Activated naive CD8-positive, alpha-beta T cell treated with anti-CD3 and anti-CD28 coated beads for 36 hours (primary cell): ENCODE results near the gene SYT5. TPM values are rescaled to one million over a fixed set of nuclear protein-coding genes. Genes with fewer than 3 reads are reported as not detected.
"Not testable (repeated sequence)": the region's sequence is repeated elsewhere in the genome, so short reads cannot be mapped to it uniquely, and the experiment has no call there.

ENCODE experiments used
- DNase-seq: peaks from one replicate; pipeline ENCODE4 v3.0.0; 2021
- H3K27ac Mint-ChIP-seq: one replicate; pipeline ENCODE4 v1.8.0; 2022; ENCODE audit warnings: mild to moderate bottlenecking, moderate library complexity, mixed read lengths
- H3K27me3 Mint-ChIP-seq: one replicate; pipeline ENCODE4 v1.8.0; 2022; ENCODE audit warnings: mild to moderate bottlenecking, mixed read lengths
- H3K36me3 Mint-ChIP-seq: one replicate; pipeline ENCODE4 v1.8.0; 2021; ENCODE audit warnings: mild to moderate bottlenecking, mixed read lengths
- H3K4me1 Mint-ChIP-seq: one replicate; pipeline ENCODE4 v1.8.0; 2021; ENCODE audit warnings: mixed read lengths
- H3K4me3 Mint-ChIP-seq: one replicate; pipeline ENCODE4 v1.8.0; 2022; ENCODE audit warnings: mild to moderate bottlenecking, moderate library complexity, mixed read lengths
- H3K9me3 Mint-ChIP-seq: one replicate; pipeline ENCODE4 v1.8.0; 2022; ENCODE audit warnings: mixed read lengths
- total RNA-seq, 2 experiments: library from RNA; stranded (reverse); gene quantifications; one replicate each; pipeline ENCODE4 v1.2.3, GENCODE V29; 2021

SYT5 gene
- total RNA-seq, 2 experiments from 2014 or later: not detected

- Mint-ChIP-seq H3K27me3 (peaks cover 37% of the 10 kb centered on the region), H3K4me1 (peaks cover 2% of the 10 kb centered on the region), H3K4me3 (no peak overlapping the region), H3K27ac (no peak overlapping the region), H3K36me3 (no peaks in the 10 kb centered on the region), H3K9me3 (no peaks in the 10 kb centered on the region)
- DNase-seq: no peak
Measured at GRCh38 chr19:55186080-55186479, 6.0 kb upstream of the SYT5 start.

- Mint-ChIP-seq H3K4me3 (no peak overlapping the region), H3K27ac (no peak overlapping the region), H3K27me3 (peaks cover 77% of the 10 kb centered on the region), H3K36me3 (no peaks in the 10 kb centered on the region), H3K4me1 (peaks cover 11% of the 10 kb centered on the region), H3K9me3 (no peaks in the 10 kb centered on the region)
- DNase-seq: no peak
Measured at GRCh38 chr19:55181740-55182139, 1.7 kb upstream of the SYT5 start.

- Mint-ChIP-seq H3K4me1 (peaks cover 13% of the 10 kb centered on the region), H3K36me3 (no peaks in the 10 kb centered on the region), H3K27me3 (peaks cover 90% of the 10 kb centered on the region), H3K27ac (no peak overlapping the region), H3K4me3 (peak overlapping the region; percentile 68), H3K9me3 (peaks cover 2% of the 10 kb centered on the region)
- DNase-seq: peak; percentile 94
Measured at GRCh38 chr19:55178781-55179599, 1.1 kb downstream of the SYT5 start.

- H3K4me3 Mint-ChIP-seq: no peak overlapping the region
- no peaks in the 10 kb centered on the region for H3K36me3 Mint-ChIP-seq
Measured at GRCh38 chr19:55176076-55176475, 4.0 kb downstream of the SYT5 start.

GRCh38 chr19:55175117-55175867 is 4.8 kb downstream of the SYT5 start:
- H3K4me1 Mint-ChIP-seq: peaks cover 12% of the 10 kb centered on the region
- H3K9me3 Mint-ChIP-seq: peaks cover 2% of the 10 kb centered on the region
- no peak overlapping the region for H3K4me3 Mint-ChIP-seq
- DNase-seq: no peak
- peaks cover 96% of the 10 kb centered on the region for H3K27me3 Mint-ChIP-seq
- no peak overlapping the region for H3K27ac Mint-ChIP-seq
- H3K36me3 Mint-ChIP-seq: no peaks in the 10 kb centered on the region

More at GRCh38 chr19:55176076-55176475, 4.0 kb downstream of the SYT5 start:
- Mint-ChIP-seq H3K27ac (no peak overlapping the region), H3K4me1 (peaks cover 15% of the 10 kb centered on the region), H3K27me3 (peaks cover 96% of the 10 kb centered on the region), H3K9me3 (peaks cover 2% of the 10 kb centered on the region)
- DNase-seq: no peak

- DNase-seq: no peak
- Mint-ChIP-seq H3K36me3 (no peaks in the 10 kb centered on the region), H3K4me3 (no peak overlapping the region), H3K9me3 (peaks cover 2% of the 10 kb centered on the region), H3K27ac (no peak overlapping the region), H3K27me3 (peaks cover 95% of the 10 kb centered on the region), H3K4me1 (peaks cover 7% of the 10 kb centered on the region)
Measured at GRCh38 chr19:55174425-55175116, 5.5 kb downstream of the SYT5 start.

- H3K9me3 Mint-ChIP-seq: peaks cover 2% of the 10 kb centered on the region
- peaks cover 98% of the 10 kb centered on the region for H3K27me3 Mint-ChIP-seq
- peaks cover 3% of the 10 kb centered on the region for H3K4me1 Mint-ChIP-seq
- peak overlapping the region; percentile 59 for H3K4me3 Mint-ChIP-seq
- no peak overlapping the region for H3K27ac Mint-ChIP-seq
- DNase-seq: peak; percentile 31
- H3K36me3 Mint-ChIP-seq: no peaks in the 10 kb centered on the region
Measured at GRCh38 chr19:55173714-55174409, 6.2 kb downstream of the SYT5 start.

- peaks cover 98% of the 10 kb centered on the region for H3K27me3 Mint-ChIP-seq
- H3K36me3 Mint-ChIP-seq: no peaks in the 10 kb centered on the region
- peak overlapping the region; percentile 59 for H3K4me3 Mint-ChIP-seq
- DNase-seq: no peak
- H3K4me1 Mint-ChIP-seq: peaks cover 3% of the 10 kb centered on the region
- H3K9me3 Mint-ChIP-seq: peaks cover 2% of the 10 kb centered on the region
- H3K27ac Mint-ChIP-seq: no peak overlapping the region
Measured at GRCh38 chr19:55173186-55173713, 6.8 kb downstream of the SYT5 start.

GRCh38 chr19:55172741-55173140 is 7.3 kb downstream of the SYT5 start:
- Mint-ChIP-seq H3K9me3 (peaks cover 2% of the 10 kb centered on the region), H3K36me3 (no peaks in the 10 kb centered on the region), H3K27ac (no peak overlapping the region), H3K4me3 (peak overlapping the region; percentile 45), H3K4me1 (peaks cover 3% of the 10 kb centered on the region), H3K27me3 (peaks cover 96% of the 10 kb centered on the region)
- DNase-seq: no peak

GRCh38 chr19:55172318-55172717 is 7.8 kb downstream of the SYT5 start:
- not testable (repeated sequence) for DNase-seq, H3K4me1 Mint-ChIP-seq, H3K27ac Mint-ChIP-seq, H3K9me3 Mint-ChIP-seq, H3K36me3 Mint-ChIP-seq
- peak overlapping the region; percentile 45 for H3K4me3 Mint-ChIP-seq
- H3K27me3 Mint-ChIP-seq: peaks cover 96% of the 10 kb centered on the region

GRCh38 chr19:55171440-55171839 is 8.6 kb downstream of the SYT5 start:
- no peak overlapping the region for H3K27ac Mint-ChIP-seq
- H3K27me3 Mint-ChIP-seq: peaks cover 96% of the 10 kb centered on the region
- no peak overlapping the region for H3K4me3 Mint-ChIP-seq
- peaks cover 4% of the 10 kb centered on the region for H3K9me3 Mint-ChIP-seq
- peaks cover 10% of the 10 kb centered on the region for H3K4me1 Mint-ChIP-seq
- DNase-seq: no peak
- no peaks in the 10 kb centered on the region for H3K36me3 Mint-ChIP-seq

GRCh38 chr19:55169136-55169535 is 11.0 kb downstream of the SYT5 start:
- no peaks in the 10 kb centered on the region for H3K36me3 Mint-ChIP-seq
- H3K4me1 Mint-ChIP-seq: peaks cover 14% of the 10 kb centered on the region
- H3K9me3 Mint-ChIP-seq: peaks cover 2% of the 10 kb centered on the region
- no peak overlapping the region for H3K4me3 Mint-ChIP-seq
- no peak overlapping the region for H3K27ac Mint-ChIP-seq
- peaks cover 89% of the 10 kb centered on the region for H3K27me3 Mint-ChIP-seq
- no peak for DNase-seq

- no peaks in the 10 kb centered on the region for H3K36me3 Mint-ChIP-seq
- peaks cover 12% of the 10 kb centered on the region for H3K4me1 Mint-ChIP-seq
- no peak within 1 kb of the TSS for H3K27ac Mint-ChIP-seq
- peaks cover 2% of the 10 kb centered on the region for H3K9me3 Mint-ChIP-seq
- peak within 1 kb of the TSS; percentile 79 for H3K4me3 Mint-ChIP-seq
- H3K27me3 Mint-ChIP-seq: peaks cover 83% of the 10 kb centered on the region
- peak; percentile 78 for DNase-seq
Measured at GRCh38 chr19:55166530-55167268, 13.4 kb downstream of the SYT5 start, which contains the start of gene DNAAF3. DNAAF3 (minus strand) TSS chr19:55166613; CDS start chr19:55166413, 200 bp downstream.
